H1 (cell line): ENCODE results near the gene PJA1. TPM values are rescaled to one million over a fixed set of nuclear protein-coding genes. Genes with fewer than 3 reads are reported as not detected.

ENCODE experiments used
- CTCF ChIA-PET: fragments of 300-600 bp; sonication (Branson Sonifier 250); formaldehyde crosslinking; loops from one replicate; lab custom pipeline; 2021; ENCODE audit not compliant: partially characterized antibody; lab: Charles Lee
- POLR2A ChIA-PET: fragments of 300-600 bp; sonication (Branson Sonifier 250); formaldehyde crosslinking; loops from one replicate; lab custom pipeline; 2021; ENCODE audit warnings: inconsistent platforms; ENCODE audit not compliant: partially characterized antibody; lab: Charles Lee
- DNase-seq, 2 experiments: peaks; one replicate each; pipeline versions ENCODE4 v3.0.0 to v3.0.0-alpha.2; 2010 to 2022; ENCODE audit warnings: low spot score in 2 of 2, low read depth in 1 of 2, mixed read lengths in 1 of 2
- FAIRE-seq: peaks from 2 replicates; lab custom pipeline; 2011; peaks lifted over from hg19 to GRCh38; lab: Jason Lieb, UNC
- H2AFZ ChIP-seq: 2 replicates; pipeline ENCODE4 v1.8.1; 2012; ENCODE audit warnings: low read length, inconsistent platforms
- H2AK5ac ChIP-seq: 2 replicates; pipeline ENCODE4 v1.6.1; 2013; ENCODE audit warnings: low read depth, low read length
- H2BK120ac ChIP-seq: replicated peaks from 2 replicates; pipeline ENCODE3; 2013; ENCODE audit warnings: low read depth, low read length, inconsistent platforms
- H2BK12ac ChIP-seq: 2 replicates; pipeline ENCODE4 v1.6.1; 2013; ENCODE audit warnings: low read depth, low read length
- H2BK15ac ChIP-seq: 2 replicates; pipeline ENCODE4 v1.6.1; 2013; ENCODE audit warnings: low read length
- H2BK20ac ChIP-seq: 2 replicates; pipeline ENCODE4 v1.6.1; 2013; ENCODE audit warnings: low read length
- H2BK5ac ChIP-seq: 2 replicates; pipeline ENCODE4 v1.6.1; 2013; ENCODE audit warnings: low read depth, low read length
- H3K14ac ChIP-seq: 2 replicates; pipeline ENCODE4 v1.6.1; 2013; ENCODE audit warnings: inconsistent platforms; ENCODE audit not compliant: insufficient read length
- H3K18ac ChIP-seq: 2 replicates; pipeline ENCODE4 v1.6.1; 2013; ENCODE audit warnings: low read length; ENCODE audit errors: extremely low read depth
- H3K23ac ChIP-seq: 2 replicates; pipeline ENCODE4 v1.6.1; 2013; ENCODE audit warnings: inconsistent platforms; ENCODE audit not compliant: insufficient read length
- H3K23me2 ChIP-seq: 2 replicates; pipeline ENCODE4 v1.6.1; 2013; ENCODE audit warnings: low read depth, low read length
- H3K27ac ChIP-seq: 2 replicates; pipeline ENCODE4 v1.6.1; 2011; ENCODE audit warnings: low read depth, low read length, inconsistent platforms
- H3K27me3 ChIP-seq, 4 experiments: replicated peaks in 1 of 4; 1 replicate in 1 of 4; 2 replicates in 3 of 4; pipeline versions ENCODE4 v1.6.1 to v1.8.1; 2011 to 2013; ENCODE audit warnings: low read length in 3 of 4, mild to moderate bottlenecking in 3 of 4, inconsistent platforms in 2 of 4, mixed read lengths in 2 of 4, moderate library complexity in 1 of 4; ENCODE audit not compliant: control insufficient read depth in 3 of 4, insufficient read depth in 3 of 4; ENCODE audit errors: extremely low read depth in 1 of 4
- H3K36me3 ChIP-seq, 4 experiments: 2 replicates each; pipeline versions ENCODE4 v1.6.1 to v1.8.1; 2011 to 2013; ENCODE audit warnings: mild to moderate bottlenecking in 4 of 4, low read length in 3 of 4, moderate library complexity in 2 of 4, control low read depth in 1 of 4, inconsistent platforms in 1 of 4; ENCODE audit not compliant: insufficient read depth in 4 of 4, control insufficient read depth in 2 of 4
- H3K4ac ChIP-seq: replicated peaks from 2 replicates; pipeline ENCODE3; 2013; ENCODE audit warnings: low read length, low read depth, mixed read lengths, inconsistent platforms; ENCODE audit not compliant: insufficient read length
- H3K4me1 ChIP-seq, 4 experiments: replicated peaks in 1 of 4; 1 replicate in 1 of 4; 2 replicates in 3 of 4; pipeline versions ENCODE4 v1.6.1 to v1.8.1; 2011 to 2013; ENCODE audit warnings: low read length in 3 of 4, inconsistent platforms in 2 of 4, mixed read lengths in 1 of 4; ENCODE audit not compliant: insufficient read depth in 4 of 4, control insufficient read depth in 3 of 4
- H3K4me2 ChIP-seq, 2 experiments: 2 replicates each; pipeline versions ENCODE4 v1.6.1 to v1.8.1; 2011 to 2013; ENCODE audit warnings: low read depth in 2 of 2, low read length in 2 of 2, control low read depth in 1 of 2, inconsistent platforms in 1 of 2, mild to moderate bottlenecking in 1 of 2; ENCODE audit not compliant: insufficient read depth in 1 of 2
- H3K4me3 ChIP-seq, 4 experiments: fragments of 200-600, 300-600 bp in 1 of 4; sonication (generic), shearing (Covaris generic), sonication (Bioruptor Twin) in 1 of 4; 2 replicates each; pipeline versions ENCODE4 v1.5.1 to v1.8.1; 2011 to 2016; ENCODE audit warnings: low read length in 4 of 4, low read depth in 3 of 4, control low read depth in 2 of 4, inconsistent platforms in 2 of 4, mild to moderate bottlenecking in 2 of 4, mixed read lengths in 1 of 4, moderate library complexity in 1 of 4; ENCODE audit not compliant: insufficient read depth in 2 of 4; ENCODE audit errors: extremely low read depth in 1 of 4
- H3K56ac ChIP-seq: replicated peaks from 2 replicates; pipeline ENCODE3; 2013; ENCODE audit warnings: low read depth, mild to moderate bottlenecking, mixed read lengths, low read length, inconsistent platforms; ENCODE audit not compliant: insufficient read length
- H3K79me1 ChIP-seq: 2 replicates; pipeline ENCODE4 v1.6.1; 2013; ENCODE audit warnings: low read depth, low read length, control low read depth
- H3K79me2 ChIP-seq, 2 experiments: 2 replicates each; pipeline versions ENCODE4 v1.6.1 to v1.8.1; 2012 to 2013; ENCODE audit warnings: low read length in 2 of 2, mild to moderate bottlenecking in 2 of 2, inconsistent platforms in 1 of 2; ENCODE audit not compliant: insufficient read depth in 2 of 2, control insufficient read depth in 1 of 2
- H3K9ac ChIP-seq, 4 experiments: replicated peaks in 1 of 4; 1 replicate in 1 of 4; 2 replicates in 3 of 4; pipeline versions ENCODE4 v1.6.1 to v1.8.1; 2011 to 2013; ENCODE audit warnings: low read depth in 3 of 4, low read length in 3 of 4, control low read depth in 2 of 4, mild to moderate bottlenecking in 2 of 4, moderate library complexity in 2 of 4, inconsistent platforms in 1 of 4; ENCODE audit errors: extremely low read depth in 1 of 4
- H3K9me3 ChIP-seq, 2 experiments: 2 replicates each; pipeline versions ENCODE4 v1.6.1 to v1.8.1; 2012 to 2013; ENCODE audit warnings: mild to moderate bottlenecking in 2 of 2, moderate library complexity in 2 of 2, control low read depth in 1 of 2, inconsistent platforms in 1 of 2, low read depth in 1 of 2, low read length in 1 of 2, mixed read lengths in 1 of 2; ENCODE audit not compliant: insufficient read depth in 2 of 2
- H4K20me1 ChIP-seq, 2 experiments: replicated peaks in 1 of 2; 2 replicates each; pipeline versions ENCODE3 to v1.8.1; 2011 to 2013; ENCODE audit warnings: inconsistent platforms in 2 of 2, low read length in 2 of 2, mild to moderate bottlenecking in 1 of 2; ENCODE audit not compliant: insufficient read depth in 2 of 2, control insufficient read depth in 1 of 2
- H4K5ac ChIP-seq: 2 replicates; pipeline ENCODE4 v1.6.1; 2013; ENCODE audit warnings: low read length, low read depth, mixed read lengths, inconsistent platforms; ENCODE audit not compliant: insufficient read length
- H4K8ac ChIP-seq: 2 replicates; pipeline ENCODE4 v1.8.0; 2013; ENCODE audit warnings: mild to moderate bottlenecking, moderate library complexity, low read length, inconsistent platforms; ENCODE audit not compliant: insufficient read depth; ENCODE audit errors: extremely low read depth
- H4K91ac ChIP-seq: replicated peaks from 2 replicates; pipeline ENCODE3; 2013; ENCODE audit warnings: low read length, mixed read lengths, inconsistent platforms; ENCODE audit not compliant: insufficient read length
- BCL11A ChIP-seq, 2 experiments: IDR thresholded peaks; one replicate each; pipeline ENCODE4 v1.6.1; 2011; ENCODE audit warnings: low read depth in 2 of 2, low read length in 2 of 2, mild to moderate bottlenecking in 2 of 2
- CTBP2 ChIP-seq: IDR thresholded peaks from 2 replicates; pipeline ENCODE4 v1.7.0; 2011; ENCODE audit warnings: borderline replicate concordance, mild to moderate bottlenecking, moderate library complexity, mixed read lengths, low read length; ENCODE audit not compliant: insufficient read depth, insufficient read length
- EP300 ChIP-seq, 2 experiments: IDR thresholded peaks; 1 replicate in 1 of 2; 2 replicates in 1 of 2; pipeline ENCODE4 v1.6.1; 2011 to 2012; ENCODE audit warnings: low read depth in 2 of 2, low read length in 2 of 2, mild to moderate bottlenecking in 2 of 2, borderline replicate concordance in 1 of 2, inconsistent platforms in 1 of 2, moderate library complexity in 1 of 2
- KDM4A ChIP-seq: IDR thresholded peaks from one replicate; pipeline ENCODE4 v1.7.1; 2012; ENCODE audit warnings: low read depth, mild to moderate bottlenecking, moderate library complexity, low read length, inconsistent platforms; ENCODE audit not compliant: severe bottlenecking
- PHF8 ChIP-seq: fragments of 200-600 bp; sonication (generic); conservative IDR thresholded peaks from 2 replicates; pipeline ENCODE4 v1.7.1; 2012; ENCODE audit warnings: low read depth, mild to moderate bottlenecking, inconsistent platforms, low read length, moderate library complexity
- RBBP5 ChIP-seq: IDR thresholded peaks from 2 replicates; pipeline ENCODE4 v1.7.1; 2012; ENCODE audit warnings: low read depth, mild to moderate bottlenecking, inconsistent platforms, low read length, moderate library complexity, borderline replicate concordance
- RXRA ChIP-seq: IDR thresholded peaks from 2 replicates; pipeline ENCODE4 v1.6.1; 2011; ENCODE audit warnings: low read depth, mild to moderate bottlenecking, low read length, moderate library complexity; ENCODE audit not compliant: insufficient read depth
- WGBS, 2 experiments: shearing (Covaris generic) in 1 of 2; methylation state at CpG; one replicate each; pipeline versions ENCODE4 v1.1.6 to v1.1.7; 2013 to 2015; ENCODE audit warnings: low lambda C conversion rate in 2 of 2, mixed read lengths in 2 of 2, inconsistent platforms in 1 of 2, low coverage in 1 of 2, missing lambda C conversion rate in 1 of 2; ENCODE audit not compliant: insufficient replicate concordance in 2 of 2, insufficient coverage in 1 of 2, insufficient read length in 1 of 2; ENCODE audit errors: extremely low coverage in 1 of 2, missing lambda C conversion rate in 1 of 2; 5-methylcytosine and 5-hydroxymethylcytosine counted together
- polyA plus RNA-seq, 7 experiments: library from polyadenylated mRNA; depleted of rRNA in 3 of 7; stranded (reverse) in 5 of 7; unstranded in 2 of 7; fragments of >200 nt in 5 of 7; fragments of 200-250 nt in 2 of 7; gene quantifications; 1 replicate in 5 of 7; 2 replicates in 1 of 7; 4 replicates in 1 of 7; pipeline versions ENCODE4 v1.2.1 to v1.2.3, GENCODE V29; 2011 to 2013; ENCODE audit warnings: missing spikeins in 2 of 7, mixed read lengths in 2 of 7
- total RNA-seq: library from RNA; stranded (reverse); fragmentation: NEBNext Ultra II Directional; extraction: Animal tissue kit (Norgen Biotek cat#: 25700); gene quantifications from 2 replicates; pipeline ENCODE4 v1.2.1, GENCODE V29; 2021

Gene PJA1
- total and polyA plus RNA-seq, 2 of the 8 experiments (the other 6 are each of a cell fraction or from before 2014, with no cell fraction given), result 25.7 to 37.0 TPM

- POLR2A ChIA-PET, result interaction anchor here (1.2 kb wide), 1 partner anchor 49 kb away, joined by 3 read pairs; no protein-coding TSS in a partner anchor
- no peak for FAIRE-seq
- no peak overlapping the region for H2BK15ac ChIP-seq
These were observed 12.4 kb upstream of the PJA1 start for GRCh38 chrX:69177511-69178162.

More at GRCh38 chrX:69177511-69178162, 12.4 kb upstream of the PJA1 start:
- no peak overlapping the region for H3K27ac ChIP-seq
- H4K5ac ChIP-seq, result no peak overlapping the region
- H3K14ac ChIP-seq, result no peak overlapping the region
- no peaks in the 10 kb centered on the region for H3K36me3 ChIP-seq
- H2BK5ac ChIP-seq, result no peak overlapping the region
- H3K4me3 ChIP-seq, result no peak overlapping the region
- no peak for DNase-seq
- no peaks in the 10 kb centered on the region for H3K23me2 ChIP-seq
- H4K8ac ChIP-seq, result no peak overlapping the region
- no peak overlapping the region for H2BK12ac ChIP-seq
- H2AK5ac ChIP-seq, result no peak overlapping the region
- H3K4me2 ChIP-seq, result no peak overlapping the region
- CTCF ChIA-PET, result interaction anchor here (0.7 to 2.6 kb wide), 6 partner anchors 19 to 350 kb away, joined by 3 to 10 read pairs (median 4); no protein-coding TSS in a partner anchor
- H2BK20ac ChIP-seq, result no peak overlapping the region
- H3K23ac ChIP-seq, result no peak overlapping the region
- H4K20me1 ChIP-seq, result no peaks in the 10 kb centered on the region
- H2BK120ac ChIP-seq, result no peak overlapping the region
- H3K56ac ChIP-seq, result no peak overlapping the region
- H3K18ac ChIP-seq, result no peak overlapping the region
- no peaks in the 10 kb centered on the region for H3K79me1 ChIP-seq
- H3K27me3 ChIP-seq, result peaks cover 0 to 2% (median 0%) of the 10 kb centered on the region in 4 experiments; a peak in 3 of 7 replicates
- 67% methylated on average over 2 of the region's 4 CpGs; no CpG with 5 or more reads in 1 of the 2 experiments for WGBS, 2 experiments
- H3K79me2 ChIP-seq, result no peaks in the 10 kb centered on the region
- no peak overlapping the region for H4K91ac ChIP-seq
- H3K9me3 ChIP-seq, result no peaks in the 10 kb centered on the region
- H3K9ac ChIP-seq, result no peak overlapping the region
- no peak for TF ChIP-seq RBBP5
- TF ChIP-seq RXRA, result no peak
- TF ChIP-seq KDM4A, result no peak
- TF ChIP-seq BCL11A (IDR thresholded peaks at IDR 0.05; ENCODE audit: low read depth in 2 of 2, low read length in 2 of 2), result no peak
- no peak for TF ChIP-seq CTBP2
- TF ChIP-seq EP300 (IDR thresholded peaks at IDR 0.05; ENCODE audit: borderline replicate concordance in 1 of 2, low read depth in 2 of 2, low read length in 2 of 2), result no peak
- TF ChIP-seq PHF8, result no peak
- H2AFZ ChIP-seq, result no peak overlapping the region
- peaks cover 0 to 5% (median 0%) of the 10 kb centered on the region in 4 experiments; a peak in 1 of 7 replicates for H3K4me1 ChIP-seq
- no peak overlapping the region for H3K4ac ChIP-seq
